ENCODE results near the gene BCAT1.

BCAT1 gene

GRCh38 chr12:24760162-24760561 lies 188.7 kb downstream of the BCAT1 start:
- Histone ChIP-seq H3K4me3 (ENCODE audit: low read depth in 1 of 2, low read length in 1 of 2) (no peak overlapping the region), H3K9me3 (no peaks in the 10 kb centered on the region), H3K4me1 (ENCODE audit: control insufficient read depth in 1 of 2, insufficient read depth in 1 of 2, low read depth in 1 of 2, low read length in 1 of 2) (no peaks in the 10 kb centered on the region), H3K27me3 (no peaks in the 10 kb centered on the region), H3K27ac (no peak overlapping the region), H3K36me3 (no peaks in the 10 kb centered on the region)
- TF ChIP-seq CTCF (IDR thresholded peaks at IDR 0.05): no peak

Measured in neutrophil (primary cell).